ENCODE data around the gene KCNMA1. TPM values are rescaled to one million over a fixed set of nuclear protein-coding genes. Genes with fewer than 3 reads are reported as not detected.

Gene KCNMA1
- total RNA-seq, 2 donors from 2014 or later = 29.1 to 37.9 TPM

DNA sequence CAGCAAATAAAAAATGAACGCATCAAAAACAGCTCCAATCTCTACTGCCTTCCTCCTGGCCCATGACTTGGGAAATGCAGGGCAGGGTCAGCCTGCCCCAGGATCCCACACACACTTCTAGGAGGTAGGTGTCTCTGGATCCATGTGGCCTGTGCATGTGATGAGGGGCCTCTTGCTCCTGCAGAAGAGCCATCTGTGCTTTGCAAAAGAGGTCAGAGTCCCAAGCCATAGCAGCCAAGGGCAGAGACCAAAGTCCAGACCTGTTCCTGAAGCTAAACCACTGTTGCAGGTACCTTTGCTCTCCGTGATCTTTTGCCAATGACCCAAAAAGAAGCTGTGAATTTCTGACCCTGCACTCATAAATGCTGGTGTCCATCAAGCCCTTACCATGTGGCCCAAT lies 57.1 kb downstream of the KCNMA1 start:
- Histone ChIP-seq H3K36me3 (no peaks in the 10 kb centered on the region), H3K4me3 (no peak overlapping the region), H3K4me1 (replicated peaks) (no peaks in the 10 kb centered on the region), H3K27ac (no peak overlapping the region), H3K9me3 (no peaks in the 10 kb centered on the region), H3K27me3 (replicated peaks; ENCODE audit: insufficient read depth) (no peaks in the 10 kb centered on the region)
- TF ChIP-seq, protein P1, sequence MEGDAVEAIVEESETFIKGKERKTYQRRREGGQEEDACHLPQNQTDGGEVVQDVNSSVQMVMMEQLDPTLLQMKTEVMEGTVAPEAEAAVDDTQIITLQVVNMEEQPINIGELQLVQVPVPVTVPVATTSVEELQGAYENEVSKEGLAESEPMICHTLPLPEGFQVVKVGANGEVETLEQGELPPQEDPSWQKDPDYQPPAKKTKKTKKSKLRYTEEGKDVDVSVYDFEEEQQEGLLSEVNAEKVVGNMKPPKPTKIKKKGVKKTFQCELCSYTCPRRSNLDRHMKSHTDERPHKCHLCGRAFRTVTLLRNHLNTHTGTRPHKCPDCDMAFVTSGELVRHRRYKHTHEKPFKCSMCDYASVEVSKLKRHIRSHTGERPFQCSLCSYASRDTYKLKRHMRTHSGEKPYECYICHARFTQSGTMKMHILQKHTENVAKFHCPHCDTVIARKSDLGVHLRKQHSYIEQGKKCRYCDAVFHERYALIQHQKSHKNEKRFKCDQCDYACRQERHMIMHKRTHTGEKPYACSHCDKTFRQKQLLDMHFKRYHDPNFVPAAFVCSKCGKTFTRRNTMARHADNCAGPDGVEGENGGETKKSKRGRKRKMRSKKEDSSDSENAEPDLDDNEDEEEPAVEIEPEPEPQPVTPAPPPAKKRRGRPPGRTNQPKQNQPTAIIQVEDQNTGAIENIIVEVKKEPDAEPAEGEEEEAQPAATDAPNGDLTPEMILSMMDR (IDR thresholded peaks at IDR 0.05) = no peak
- TF ChIP-seq POLR2AphosphoS5 (IDR thresholded peaks at IDR 0.05) (no peak), POLR2A (IDR thresholded peaks at IDR 0.05) (no peak)
- intact Hi-C loops (cut with DNase I) = no loop called here
- WGBS = 98% methylated on average over 2 of the region's 2 CpGs
- no peak for DNase-seq (ENCODE audit: low spot score)

DNA sequence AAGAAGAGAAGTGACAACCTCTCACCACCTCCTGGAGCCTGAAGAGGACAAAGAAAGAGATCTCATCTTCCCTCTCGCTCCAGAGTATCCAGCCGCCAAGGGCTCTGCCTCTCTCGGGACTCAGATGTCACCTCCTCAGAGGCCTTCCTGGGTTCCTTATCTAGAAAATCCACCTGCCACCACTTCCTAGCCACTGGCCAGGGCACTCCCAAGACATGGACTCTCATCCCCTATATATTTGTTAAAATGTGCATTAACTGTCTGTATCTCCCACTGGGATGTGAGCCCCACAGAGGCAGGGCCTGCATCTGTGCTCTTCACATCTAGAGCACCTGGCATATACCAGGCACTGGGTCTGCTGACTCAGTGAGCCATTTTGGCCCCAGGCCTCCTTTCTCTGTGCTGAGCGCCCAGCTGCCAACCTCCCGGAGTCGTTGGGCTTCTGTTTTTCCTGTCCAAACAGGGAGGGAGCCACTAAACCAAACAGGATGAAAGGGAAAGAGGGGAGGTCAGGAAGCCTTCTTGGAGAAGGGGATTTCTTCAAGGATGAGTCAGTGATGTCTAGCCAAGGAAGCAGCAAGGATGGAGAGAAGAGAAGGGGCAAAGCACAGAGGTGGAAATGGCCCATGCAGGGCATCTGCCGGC lies 58.9 kb downstream of the KCNMA1 start:
- no peaks in the 10 kb centered on the region for H3K27me3 ChIP-seq (replicated peaks; ENCODE audit: insufficient read depth)
- no peak overlapping the region for H3K27ac ChIP-seq
- TF ChIP-seq, protein P1 (IDR thresholded peaks at IDR 0.05) = no peak
- no peak for TF ChIP-seq POLR2AphosphoS5 (IDR thresholded peaks at IDR 0.05)
- no peak for TF ChIP-seq POLR2A (IDR thresholded peaks at IDR 0.05)
- 71% methylated on average over 7 of the region's 7 CpGs for WGBS
- no peaks in the 10 kb centered on the region for H3K4me1 ChIP-seq (replicated peaks)
- no peak overlapping the region for H3K4me3 ChIP-seq
- no peak for DNase-seq (ENCODE audit: low spot score)
- no peaks in the 10 kb centered on the region for H3K9me3 ChIP-seq
- no peaks in the 10 kb centered on the region for H3K36me3 ChIP-seq
- intact Hi-C loops (cut with DNase I) = no loop called here

DNA sequence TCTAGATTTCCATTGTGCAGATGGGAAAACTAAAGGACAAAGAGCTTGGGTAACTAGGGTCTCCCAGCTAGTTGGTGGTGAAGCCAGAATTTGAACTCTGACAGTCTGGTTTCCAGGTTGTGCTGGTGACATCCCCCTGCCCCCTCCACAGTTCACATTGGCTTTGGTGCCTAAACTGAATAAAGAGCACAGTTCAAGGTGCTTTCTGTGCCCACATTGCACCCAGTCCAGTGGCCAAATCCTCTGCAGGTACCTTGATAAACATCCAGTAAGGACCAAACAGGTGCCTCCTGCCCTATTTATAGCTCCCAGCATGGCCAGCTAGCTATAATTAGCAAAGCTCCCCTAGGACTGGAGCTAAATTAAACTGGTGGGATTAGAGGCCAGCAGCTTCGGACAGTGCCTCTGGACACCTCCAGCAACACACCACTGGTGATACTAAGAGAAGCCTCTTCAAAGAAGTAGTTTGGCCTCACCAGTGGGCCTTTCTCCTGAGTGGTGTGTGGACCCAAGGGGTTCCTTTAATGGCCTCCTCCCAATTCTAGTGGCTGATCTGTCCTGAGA lies 59.9 kb downstream of the KCNMA1 start:
- intact Hi-C loops (cut with DNase I) = no loop called here
- 88% methylated on average over 1 of the region's 1 CpG for WGBS
- Histone ChIP-seq H3K36me3 (no peaks in the 10 kb centered on the region), H3K4me1 (replicated peaks) (no peaks in the 10 kb centered on the region), H3K27me3 (replicated peaks; ENCODE audit: insufficient read depth) (no peaks in the 10 kb centered on the region), H3K27ac (no peak overlapping the region), H3K4me3 (no peak overlapping the region), H3K9me3 (no peaks in the 10 kb centered on the region)
- TF ChIP-seq POLR2A (IDR thresholded peaks at IDR 0.05) = no peak
- no peak for TF ChIP-seq POLR2AphosphoS5 (IDR thresholded peaks at IDR 0.05)
- TF ChIP-seq, protein P1 (IDR thresholded peaks at IDR 0.05) = no peak
- no peak for DNase-seq (ENCODE audit: low spot score)

DNA sequence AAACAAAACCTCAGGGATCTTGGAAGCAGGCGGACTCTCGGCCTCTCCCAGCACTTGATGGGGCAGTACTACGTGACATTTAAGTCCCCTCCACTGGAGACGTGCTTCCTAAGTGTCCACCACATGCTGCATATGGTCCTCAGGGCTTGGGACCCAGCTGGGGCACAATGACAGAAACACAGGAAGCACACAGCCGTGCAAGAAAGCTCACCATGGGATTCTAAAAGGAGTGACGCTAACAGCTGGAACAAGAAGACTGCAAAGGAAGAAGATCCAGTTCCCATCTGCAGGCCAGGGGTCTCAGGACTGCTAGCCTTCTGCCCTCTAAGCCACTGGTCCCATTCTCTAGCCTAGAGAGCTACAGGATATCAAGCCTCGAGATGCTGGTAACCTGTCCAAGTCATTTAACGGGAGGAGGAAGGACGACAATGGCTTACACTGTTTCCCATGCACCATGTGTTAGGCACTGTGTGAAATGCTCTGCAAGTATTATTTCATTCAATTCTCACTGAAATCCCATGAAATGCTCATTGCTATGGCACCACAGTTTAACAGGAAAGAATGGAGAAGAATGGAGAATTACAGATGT lies 61.1 kb downstream of the KCNMA1 start:
- H3K27ac ChIP-seq = no peak overlapping the region
- no peaks in the 10 kb centered on the region for H3K9me3 ChIP-seq
- H3K27me3 ChIP-seq (replicated peaks; ENCODE audit: insufficient read depth) = no peaks in the 10 kb centered on the region
- intact Hi-C loops (cut with DNase I) = no loop called here
- H3K4me1 ChIP-seq (replicated peaks) = no peaks in the 10 kb centered on the region
- H3K4me3 ChIP-seq = no peak overlapping the region
- WGBS = 91% methylated on average over 9 of the region's 9 CpGs
- no peaks in the 10 kb centered on the region for H3K36me3 ChIP-seq
- no peak for TF ChIP-seq POLR2A (IDR thresholded peaks at IDR 0.05)
- TF ChIP-seq, protein P1 (IDR thresholded peaks at IDR 0.05) = no peak
- TF ChIP-seq POLR2AphosphoS5 (IDR thresholded peaks at IDR 0.05) = no peak
- DNase-seq (ENCODE audit: low spot score) = no peak

DNA sequence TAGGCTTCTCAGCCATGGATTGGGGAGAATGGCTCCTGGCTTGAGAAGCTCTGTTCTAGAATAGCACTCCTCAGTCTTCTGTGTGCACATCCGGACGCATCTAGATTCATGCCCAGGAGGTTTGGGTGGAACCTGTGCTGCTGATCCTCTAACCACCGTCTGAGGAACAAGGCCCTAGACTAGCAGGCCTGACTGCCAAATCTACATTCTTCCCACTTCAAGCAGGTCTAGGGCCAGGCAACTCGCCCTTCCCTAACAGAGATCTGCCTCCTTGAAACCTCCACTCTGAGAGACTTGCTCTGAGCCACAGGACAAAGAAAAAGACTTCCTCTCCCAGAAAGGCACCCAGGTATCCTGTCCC lies 61.6 kb downstream of the KCNMA1 start:
- no peaks in the 10 kb centered on the region for H3K27me3 ChIP-seq (replicated peaks; ENCODE audit: insufficient read depth)
- no peaks in the 10 kb centered on the region for H3K4me1 ChIP-seq (replicated peaks)
- TF ChIP-seq POLR2A (IDR thresholded peaks at IDR 0.05) (no peak), POLR2AphosphoS5 (IDR thresholded peaks at IDR 0.05) (no peak)
- TF ChIP-seq, protein P1 (IDR thresholded peaks at IDR 0.05) = no peak
- WGBS = 81% methylated on average over 4 of the region's 4 CpGs
- H3K36me3 ChIP-seq = no peaks in the 10 kb centered on the region
- DNase-seq (ENCODE audit: low spot score) = no peak
- H3K9me3 ChIP-seq = no peaks in the 10 kb centered on the region
- no peak overlapping the region for H3K27ac ChIP-seq
- H3K4me3 ChIP-seq = no peak overlapping the region
- intact Hi-C loops (cut with DNase I) = no loop called here
